ENCODE results near the gene ZMIZ1.
A peak's percentile ranks its signal among the peaks of the same experiment; 100 is the strongest.

The ZMIZ1 gene

DNA sequence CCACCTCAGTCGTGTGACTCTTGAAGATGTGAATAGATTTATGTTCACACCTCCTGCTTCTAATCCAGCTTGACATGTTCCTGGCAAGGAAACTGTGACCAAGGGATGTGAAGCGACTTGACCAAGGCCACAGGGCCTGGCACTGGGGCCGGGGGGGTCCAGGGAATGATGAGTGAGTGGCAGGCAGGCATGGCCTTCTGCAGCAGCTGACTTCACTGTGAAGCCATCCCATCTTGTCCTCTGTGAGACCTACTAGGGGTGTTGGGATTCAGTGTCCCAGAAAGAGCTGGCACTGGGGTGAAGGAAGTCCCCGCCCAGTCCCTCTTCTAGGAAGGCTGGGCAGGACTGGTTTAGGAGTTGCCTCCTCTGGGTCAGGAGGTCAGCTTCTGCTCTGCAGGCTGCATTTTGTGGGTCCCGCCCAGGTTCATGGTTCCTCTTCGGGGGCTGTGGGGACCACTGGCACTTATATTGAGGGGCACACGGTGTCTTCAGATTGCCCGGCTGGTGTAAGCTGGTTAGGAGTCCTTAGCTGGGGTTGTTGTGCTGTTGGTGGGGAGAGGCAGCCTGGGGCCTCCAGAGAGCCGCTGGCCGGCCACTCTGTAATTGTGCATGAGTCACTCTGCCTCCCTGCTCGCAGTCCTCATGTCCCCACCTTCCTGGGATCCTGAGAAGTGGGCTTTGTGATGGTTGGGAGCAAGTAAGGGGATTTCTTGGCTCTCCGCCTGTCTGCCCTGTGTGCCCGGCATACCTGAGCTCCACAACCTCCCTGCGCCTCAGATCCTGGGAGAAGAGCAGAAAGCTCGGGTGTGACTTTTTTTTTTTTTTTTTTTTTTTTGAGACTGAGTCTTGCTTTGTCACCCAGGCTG, 11.0 kb downstream of the ZMIZ1 start:
- peak; percentile 85 for DNase-seq (ENCODE audit: low spot score)

- DNase-seq (ENCODE audit: low spot score) = peak; percentile 86
Measured at GRCh38 chr10:79081353-79082034, 12.7 kb downstream of the ZMIZ1 start.

DNA sequence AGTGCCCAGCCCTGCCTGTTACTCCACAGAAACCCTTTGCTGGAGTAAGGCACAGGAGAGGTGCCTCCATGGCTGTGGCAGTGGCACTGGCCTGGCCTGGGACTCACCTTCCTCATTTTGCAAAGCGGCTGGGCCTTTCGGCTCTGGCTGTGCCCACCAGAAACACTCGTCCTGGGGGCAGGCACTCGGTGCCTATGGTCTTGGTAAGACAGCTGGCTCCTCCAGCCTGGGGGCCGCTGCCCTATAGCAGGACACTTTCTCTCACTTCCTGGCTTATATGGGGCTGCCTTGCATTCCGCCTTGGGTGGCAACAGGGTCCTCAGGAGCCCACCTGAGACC, 13.2 kb downstream of the ZMIZ1 start:
- no peak for DNase-seq (ENCODE audit: low spot score)

- no peak for DNase-seq (ENCODE audit: low spot score)
Measured at GRCh38 chr10:79082631-79083596, 14.1 kb downstream of the ZMIZ1 start.

DNA sequence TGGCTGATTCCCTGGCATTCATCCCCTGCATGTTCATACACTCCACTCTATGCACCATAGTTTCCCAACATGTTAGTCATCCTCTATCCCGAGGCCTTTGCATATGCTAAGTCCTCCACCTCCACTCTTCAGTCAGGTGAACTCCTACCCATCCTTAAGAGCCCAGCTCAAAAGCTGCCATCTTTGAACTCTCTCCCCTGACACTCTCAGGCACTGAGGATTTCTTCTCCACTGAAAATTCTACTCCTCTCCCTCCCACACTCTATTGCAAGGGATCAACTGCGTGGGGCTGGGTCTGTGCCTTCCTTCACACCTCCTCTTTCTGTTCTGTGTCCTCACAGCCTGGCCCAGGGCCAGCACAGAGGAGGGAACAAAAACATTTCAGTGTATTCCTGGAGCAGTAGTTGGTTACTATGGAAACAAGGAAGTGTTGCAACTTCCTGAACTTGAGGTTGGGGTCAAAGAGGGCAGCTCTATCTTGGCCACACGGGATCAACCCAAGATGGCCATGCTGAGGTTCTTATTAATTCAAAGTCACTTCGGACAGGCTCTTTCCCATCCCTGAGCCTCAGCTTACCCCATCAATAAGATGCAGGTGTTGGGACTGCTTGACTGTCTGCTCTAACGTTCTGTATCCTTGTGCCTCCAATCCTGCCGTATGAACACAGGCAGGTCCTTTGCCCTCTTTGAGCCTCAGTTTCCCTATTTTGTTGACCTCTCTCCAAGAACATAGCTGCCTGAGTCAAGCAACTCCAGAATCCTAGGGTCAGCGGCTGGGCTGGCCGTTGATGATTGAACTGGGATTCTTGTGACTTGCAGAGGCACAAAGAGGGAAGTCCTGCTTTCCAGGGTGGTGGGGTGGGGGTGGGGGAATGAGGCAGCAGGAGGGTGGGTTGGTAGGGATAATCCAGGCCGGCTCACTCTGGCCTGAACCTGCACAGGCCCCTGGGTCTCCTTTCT, 15.5 kb downstream of the ZMIZ1 start:
- DNase-seq (ENCODE audit: low spot score) = peak; percentile 87

GRCh38 chr10:79084972-79085597, 16.3 kb downstream of the ZMIZ1 start:
- no peak for DNase-seq (ENCODE audit: low spot score)

- no peak for DNase-seq (ENCODE audit: low spot score)
Measured at GRCh38 chr10:79086822-79087221, 18.1 kb downstream of the ZMIZ1 start.

DNA sequence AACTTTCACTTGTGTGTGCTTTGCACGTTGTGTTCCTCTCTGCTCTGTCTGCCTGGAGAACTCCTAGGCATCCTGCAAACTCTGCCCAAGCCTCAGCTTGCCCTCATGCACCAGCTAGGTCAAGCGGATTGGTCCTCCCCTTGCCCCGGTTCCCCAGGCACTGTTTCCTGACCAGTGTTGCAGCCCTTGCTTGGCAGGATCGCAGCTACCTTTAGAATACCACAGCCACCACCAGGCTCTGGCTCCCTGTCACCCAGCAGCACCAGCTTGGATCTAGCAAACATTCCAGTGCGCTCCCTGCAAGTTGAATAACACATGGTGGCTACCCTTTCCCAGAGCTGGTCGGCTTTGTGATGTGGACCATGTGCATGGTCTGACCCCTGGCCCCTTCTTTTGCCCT, 19.0 kb downstream of the ZMIZ1 start:
- DNase-seq (ENCODE audit: low spot score) = no peak

GRCh38 chr10:79088176-79088575, 19.4 kb downstream of the ZMIZ1 start:
- DNase-seq (ENCODE audit: low spot score) = no peak

DNA sequence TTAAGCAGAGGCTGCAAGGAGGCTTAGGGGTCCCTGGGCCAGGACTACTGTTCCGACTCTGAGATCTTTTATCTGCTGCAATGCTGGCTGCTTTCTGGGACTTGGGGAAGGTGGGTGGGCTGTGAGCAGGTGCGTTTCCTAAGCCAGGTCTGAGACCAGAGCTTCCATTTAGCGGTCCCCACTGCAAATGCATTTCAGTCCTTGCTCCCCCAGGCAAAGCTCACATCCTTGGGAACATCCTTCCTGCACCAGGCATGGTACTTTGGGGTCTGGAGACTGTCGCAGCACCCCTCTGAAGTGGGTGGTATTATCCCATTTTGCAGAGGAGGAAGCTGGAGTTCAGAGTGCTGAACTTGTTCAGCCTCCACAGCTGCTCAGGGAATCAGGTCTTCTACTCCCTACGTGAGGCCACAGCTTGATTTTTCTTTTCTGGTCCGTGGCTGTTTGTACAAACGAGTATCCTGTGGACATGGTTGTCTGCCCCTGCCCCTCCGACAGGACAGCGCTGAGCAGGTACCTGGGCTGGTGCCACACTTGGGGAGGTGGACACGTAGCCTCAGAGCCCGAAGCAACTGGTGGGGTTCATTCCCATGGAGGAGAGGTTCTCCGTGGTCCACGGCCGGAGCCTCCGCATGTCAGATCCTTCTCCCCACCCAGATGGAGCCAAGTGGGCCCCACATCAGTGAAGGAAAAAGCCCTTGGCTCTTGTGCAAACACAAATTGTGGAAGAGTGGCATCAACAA, 20.0 kb downstream of the ZMIZ1 start:
- DNase-seq (ENCODE audit: low spot score) = no peak

- DNase-seq (ENCODE audit: low spot score) = no peak
Measured at GRCh38 chr10:79089632-79090031, 20.9 kb downstream of the ZMIZ1 start.

DNA sequence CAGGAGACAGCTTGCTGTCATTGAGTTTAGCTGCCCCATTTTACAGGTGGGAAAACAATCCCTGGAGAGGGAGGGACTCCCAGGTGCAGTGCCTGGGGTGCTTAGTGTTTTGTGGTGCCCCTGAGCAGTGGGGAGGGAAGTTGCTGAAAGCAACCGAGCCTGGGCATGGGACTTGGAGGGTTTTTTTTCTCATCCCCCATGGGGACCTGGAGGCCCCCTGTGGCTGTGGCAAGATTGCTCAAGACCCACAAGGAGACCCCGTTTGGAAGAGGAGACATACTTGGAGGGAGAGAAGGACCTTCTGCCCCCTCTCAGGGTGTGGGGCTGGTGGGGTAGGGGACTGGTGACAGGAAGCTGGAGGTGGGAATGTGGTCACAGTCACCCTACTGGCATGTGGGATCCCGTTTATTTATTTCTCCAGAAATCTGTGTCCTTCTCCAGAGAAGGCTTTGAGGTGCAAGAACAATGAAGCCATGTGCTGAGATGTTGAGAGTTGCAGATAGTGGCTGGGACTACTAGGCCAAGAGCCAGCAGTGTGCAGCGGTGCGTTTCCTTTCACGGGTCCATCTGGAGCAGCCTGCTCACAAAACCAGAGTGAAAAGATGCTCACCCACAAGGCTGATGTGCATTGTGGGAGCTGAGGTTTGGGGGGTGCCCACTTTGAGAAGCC, 21.5 kb downstream of the ZMIZ1 start:
- DNase-seq (ENCODE audit: low spot score) = no peak

GRCh38 chr10:79092292-79092896, 23.6 kb downstream of the ZMIZ1 start:
- no peak for DNase-seq (ENCODE audit: low spot score)

- DNase-seq (ENCODE audit: low spot score) = peak; percentile 69
Measured at GRCh38 chr10:79093658-79094411, 25.1 kb downstream of the ZMIZ1 start.

DNA sequence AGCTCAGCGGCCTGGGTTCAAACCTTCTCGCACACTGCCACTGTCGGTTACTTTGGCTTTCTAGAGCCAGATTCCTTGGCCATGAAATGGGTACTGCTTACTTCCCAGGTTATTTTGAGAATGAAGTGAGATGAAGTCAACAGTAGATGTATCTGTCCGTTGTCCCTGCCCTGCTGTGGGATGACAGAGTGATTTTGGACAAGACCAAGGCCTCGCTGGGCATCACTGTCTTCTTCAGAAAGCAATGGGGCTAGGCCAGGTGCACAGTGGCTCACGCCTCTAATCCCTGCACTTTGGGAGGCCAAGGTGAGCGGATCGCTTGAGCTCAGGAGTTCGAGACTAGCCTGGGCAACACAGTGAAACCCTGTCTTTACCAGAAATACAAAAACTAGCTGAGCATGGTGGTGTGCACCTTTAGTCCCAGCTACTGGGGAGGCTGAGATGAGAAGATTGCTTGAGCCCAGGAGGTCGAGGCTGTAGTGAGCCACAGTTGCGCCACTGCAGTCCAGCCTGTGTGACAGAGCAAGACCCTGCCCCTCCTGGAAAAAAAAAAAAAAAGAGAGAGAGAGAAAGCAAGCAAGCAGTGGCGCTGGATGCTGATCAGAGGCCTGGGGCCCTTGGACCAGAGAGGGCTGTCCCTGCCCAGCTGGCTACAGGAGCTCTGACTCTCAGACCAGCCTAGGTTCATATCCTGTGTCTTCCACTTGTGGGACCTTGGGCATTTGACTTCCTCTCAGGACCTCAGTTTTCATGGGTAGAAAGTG, 25.8 kb downstream of the ZMIZ1 start:
- DNase-seq (ENCODE audit: low spot score) = no peak

DNA sequence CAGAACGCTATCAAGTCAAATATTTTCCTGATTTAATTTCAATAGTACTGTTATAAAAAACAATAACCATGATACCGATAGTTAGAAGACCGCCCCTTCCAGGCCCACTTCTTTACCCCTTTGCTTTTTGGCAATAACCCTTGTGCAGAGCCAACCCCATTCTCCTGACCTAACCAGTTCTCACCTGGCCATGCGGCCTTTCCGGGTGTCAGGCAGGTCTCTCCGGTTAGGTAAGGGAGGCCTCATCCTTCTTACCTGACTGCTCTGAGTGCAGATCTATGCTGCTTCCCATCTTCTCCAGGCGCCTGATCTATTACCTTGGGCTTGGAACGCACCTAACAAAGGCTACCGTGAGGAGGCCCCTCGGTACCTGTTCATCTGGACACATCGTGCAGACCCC, 26.6 kb downstream of the ZMIZ1 start:
- DNase-seq (ENCODE audit: low spot score) = no peak

DNA sequence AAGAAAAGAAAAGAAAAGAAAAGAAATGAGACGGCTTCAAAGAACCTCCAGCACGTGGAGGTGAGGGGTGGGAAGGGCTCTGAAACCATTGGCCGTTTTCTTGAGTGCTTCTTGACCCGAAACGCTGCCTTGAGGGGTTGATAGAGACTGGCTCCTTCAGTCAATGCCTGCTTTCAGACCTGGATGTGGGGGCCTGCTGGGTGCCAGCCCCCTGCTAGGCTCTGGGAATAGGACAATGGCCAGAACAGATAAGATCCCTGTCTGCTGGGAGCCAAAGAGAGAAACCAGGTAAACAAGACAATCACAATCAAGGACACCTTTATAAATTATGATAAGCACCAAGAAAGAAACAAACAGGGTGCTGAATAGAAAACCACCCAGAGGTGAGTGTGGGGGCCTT, 27.7 kb downstream of the ZMIZ1 start:
- DNase-seq (ENCODE audit: low spot score) = no peak

Data from hepatic stellate cell (primary cell).